Omental fat pad (tissue), 4 donors: ENCODE results near the gene CAMKK1. TPM values are rescaled to one million over a fixed set of nuclear protein-coding genes. Genes with fewer than 3 reads are reported as not detected.
A peak's percentile ranks its signal among the peaks of the same experiment; 100 is the strongest.

ENCODE experiments used
- ATAC-seq: fragments of 150-250 bp; one replicate; pipeline ENCODE4 v1.9.1; 2016; ENCODE audit warnings: mild to moderate bottlenecking, moderate library complexity; ENCODE audit not compliant: low FRiP score
- DNase-seq: peaks from one replicate; pipeline ENCODE4 v3.0.0-alpha.2; 2019; ENCODE audit warnings: low spot score
- CTCF ChIP-seq, 3 donors: fragments of 450-650 bp; IDR thresholded peaks; one replicate each; pipeline ENCODE4 v1.5.1; 2016 to 2017; ENCODE audit warnings: antibody characterized with exemption in 3 of 3, mild to moderate bottlenecking in 3 of 3, moderate library complexity in 2 of 3
- total RNA-seq, 4 donors: library from RNA; depleted of rRNA; stranded (reverse); fragments of >200 nt; gene quantifications; one replicate each; pipeline ENCODE4 v1.1.0, GENCODE V29; 2016

The CAMKK1 gene
- total RNA-seq, 4 donors from 2014 or later: 4.3 to 9.9 (median 8.2) TPM

- DNase-seq (no peak), ATAC-seq (peak; percentile 51)
- TF ChIP-seq CTCF (IDR thresholded peaks at IDR 0.05): no peak
Observed at GRCh38 chr17:3812771-3813170, 80.1 kb downstream of the CAMKK1 start.

- DNase-seq (no peak), ATAC-seq (no peak)
- no peak for TF ChIP-seq CTCF (IDR thresholded peaks at IDR 0.05)
Observed at GRCh38 chr17:3812284-3812683, 80.6 kb downstream of the CAMKK1 start.

Other genes starting within 250 kb of the CAMKK1 start
- 100 to 1,000 TPM in 2 of 4 donors, 10 to 100 TPM in 2; 69.8 to 141 (median 100) TPM for gene TAX1BP3, start 224.5 kb downstream of the CAMKK1 start, total RNA-seq
- gene EMC6, start 224.2 kb downstream of the CAMKK1 start, total RNA-seq: 10 to 100 TPM in 3 of 4 donors, 1 to 10 TPM in 1; 9.8 to 19.4 (median 13.0) TPM
- gene P2RX5, start 196.9 kb downstream of the CAMKK1 start, total RNA-seq: 1 to 10 TPM in 1 of 4 donors, under 1 TPM in 3; 0.84 to 2.4 (median 0.94) TPM
- gene HASPIN, start 169.2 kb downstream of the CAMKK1 start, total RNA-seq: under 1 TPM in 3 of 4 donors, not detected in 1; 0.19 to 0.69 (median 0.24) TPM
- gene ITGAE, start 91.9 kb downstream of the CAMKK1 start, total RNA-seq: 10 to 100 TPM; 17.0 to 30.7 (median 22.2) TPM
- 10 to 100 TPM; 16.3 to 31.9 (median 23.9) TPM for gene NCBP3, start 46.8 kb downstream of the CAMKK1 start, total RNA-seq
- gene P2RX1, start 23.4 kb upstream of the CAMKK1 start, total RNA-seq: 1 to 10 TPM; 1.1 to 4.7 (median 2.7) TPM
- 10 to 100 TPM in 1 of 4 donors, 1 to 10 TPM in 3; 2.9 to 12.3 (median 5.5) TPM for gene ATP2A3, start 71.4 kb upstream of the CAMKK1 start, total RNA-seq
- 10 to 100 TPM; 49.2 to 93.8 (median 66.1) TPM for gene ZZEF1, start 250.0 kb upstream of the CAMKK1 start, total RNA-seq